NCI-H2081 (cell line): Measurements from ENCODE around the gene RAPGEF5.

ENCODE experiments used
- DNase-seq, 2 experiments: peaks; one replicate each; lab custom pipeline; 2025; lab: John Stamatoyannopoulos, UW

Gene RAPGEF5

DNA sequence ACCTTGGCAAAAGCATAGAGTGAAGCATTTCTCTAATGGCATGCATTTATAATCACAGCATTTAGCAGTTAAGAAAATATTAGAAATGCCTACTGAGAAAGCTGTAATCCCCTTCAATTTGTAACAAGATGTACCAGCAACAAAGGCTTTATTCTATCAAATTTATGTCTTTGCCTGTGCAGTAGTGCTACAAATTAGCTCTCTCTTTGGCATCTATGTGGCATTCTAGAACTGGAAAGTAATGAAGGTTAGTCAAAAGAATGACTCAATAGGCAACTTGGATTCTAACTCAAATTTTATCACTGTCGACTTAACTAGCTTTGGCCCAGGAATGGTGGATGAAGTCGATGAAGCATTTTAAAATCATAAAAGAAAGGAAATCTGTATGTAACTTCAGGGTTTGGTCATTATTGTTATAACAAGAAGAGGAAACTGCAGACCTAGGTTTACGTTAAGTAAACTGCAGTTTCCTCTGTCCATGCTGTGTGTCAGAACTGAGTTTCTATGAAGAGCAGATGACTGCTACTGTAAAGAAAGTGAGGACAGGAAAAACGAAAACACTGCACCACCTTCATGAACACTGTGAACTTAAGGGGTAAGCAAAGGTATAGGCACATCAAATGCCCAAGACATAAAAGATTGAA is 140.0 kb downstream of the RAPGEF5 start:
- no peak for DNase-seq

- DNase-seq: no peak
Measured at GRCh38 chr7:22216309-22216708, 140.6 kb downstream of the RAPGEF5 start.

DNA sequence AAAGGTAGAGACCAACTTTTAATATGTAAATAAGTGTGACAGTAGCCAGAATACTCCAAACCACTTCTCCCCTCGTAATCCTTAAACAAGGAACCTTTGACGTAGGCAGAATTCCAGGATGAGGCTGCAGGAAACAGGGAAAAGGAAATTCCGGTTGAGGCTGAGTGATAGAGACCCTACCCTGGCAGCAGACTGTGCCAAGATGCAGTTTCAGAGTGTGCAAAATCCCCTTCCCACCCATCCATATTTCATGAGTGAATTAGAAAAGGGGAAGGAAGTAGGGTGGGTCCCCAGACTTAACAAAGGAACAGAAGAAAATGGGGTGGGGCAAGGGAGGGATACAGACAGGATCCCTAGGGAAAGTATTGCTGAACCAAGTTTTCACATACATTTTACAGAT is 143.0 kb downstream of the RAPGEF5 start:
- no peak for DNase-seq

- DNase-seq: no peak
Measured at GRCh38 chr7:22213081-22213480, 143.9 kb downstream of the RAPGEF5 start.

DNA sequence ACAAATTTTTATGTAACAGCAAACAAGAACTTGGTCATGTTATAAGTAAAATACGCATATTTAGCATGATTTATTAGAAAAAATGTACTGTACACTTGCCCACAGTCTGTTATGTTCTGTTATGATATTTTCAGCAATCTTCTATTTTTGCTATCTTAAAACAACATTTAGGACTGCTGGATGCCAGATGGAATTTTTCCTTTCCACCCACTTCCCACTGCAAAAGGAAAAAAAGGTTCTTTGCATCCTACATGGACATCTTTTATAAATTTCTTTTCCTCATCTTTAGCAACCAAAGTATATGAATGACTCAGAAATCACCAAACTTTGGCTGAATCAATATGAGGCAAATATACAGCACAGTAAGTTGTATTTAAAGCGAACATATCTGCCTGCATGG is 146.0 kb downstream of the RAPGEF5 start:
- DNase-seq: no peak

GRCh38 chr7:22210355-22210754 is 146.6 kb downstream of the RAPGEF5 start:
- DNase-seq: no peak

- no peak for DNase-seq
Measured at GRCh38 chr7:22208799-22209198, 148.2 kb downstream of the RAPGEF5 start.

DNA sequence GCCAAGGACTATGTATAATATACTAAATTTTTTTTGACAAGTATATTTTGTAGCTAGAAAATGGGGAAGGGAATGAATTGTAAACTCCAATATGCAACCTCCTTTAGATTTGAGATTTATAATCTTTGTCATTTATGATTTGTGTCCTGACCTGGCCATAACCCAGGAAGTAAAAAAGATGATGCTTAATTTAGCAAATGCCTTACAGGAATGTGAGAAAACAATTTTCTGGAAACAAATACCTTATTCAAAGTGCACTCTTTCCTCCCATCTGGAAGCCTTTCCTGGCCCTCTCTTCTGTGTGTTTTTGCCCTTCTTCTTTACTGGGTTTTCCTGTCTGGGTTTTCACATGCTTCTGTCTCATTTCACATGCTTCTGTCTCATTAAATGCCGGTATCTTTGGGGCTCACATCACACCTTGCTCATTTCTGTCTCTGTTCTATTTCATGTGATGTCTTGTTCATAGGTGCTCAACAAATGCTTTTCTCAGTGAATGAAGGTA is 149.2 kb downstream of the RAPGEF5 start:
- DNase-seq: no peak

GRCh38 chr7:22205631-22206030 is 151.3 kb downstream of the RAPGEF5 start:
- DNase-seq: no peak

GRCh38 chr7:22204312-22204711 is 152.6 kb downstream of the RAPGEF5 start:
- DNase-seq: no peak

DNA sequence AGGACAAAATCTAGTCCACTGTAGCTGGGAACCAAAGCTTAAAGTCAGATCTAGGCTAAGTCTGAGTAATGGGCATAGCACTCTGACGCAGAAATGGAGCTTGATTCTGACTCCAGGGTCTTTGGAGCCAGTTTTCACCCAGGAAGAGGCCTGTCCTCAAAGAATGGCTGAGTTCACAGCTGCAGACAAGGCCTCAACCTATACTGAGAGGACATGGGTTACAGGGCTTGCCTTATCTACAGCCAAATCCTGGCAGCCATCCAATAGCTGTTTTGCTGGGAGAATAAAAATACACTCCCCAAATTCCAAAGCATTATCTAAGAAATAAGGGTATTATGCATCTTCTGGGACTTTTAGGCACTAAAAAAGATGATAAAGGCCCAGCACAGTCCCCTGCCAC is 154.8 kb downstream of the RAPGEF5 start:
- no peak for DNase-seq

GRCh38 chr7:22201186-22201880 is 155.6 kb downstream of the RAPGEF5 start:
- DNase-seq: no peak

- no peak for DNase-seq
Measured at GRCh38 chr7:22200777-22201176, 156.2 kb downstream of the RAPGEF5 start.

- DNase-seq: no peak
Measured at GRCh38 chr7:22200238-22200637, 156.7 kb downstream of the RAPGEF5 start.

GRCh38 chr7:22197376-22197775 is 159.6 kb downstream of the RAPGEF5 start:
- DNase-seq: no peak

- no peak for DNase-seq
Measured at GRCh38 chr7:22196429-22196828, 160.5 kb downstream of the RAPGEF5 start.

GRCh38 chr7:22195397-22196172 is 161.4 kb downstream of the RAPGEF5 start:
- DNase-seq: no peak

DNA sequence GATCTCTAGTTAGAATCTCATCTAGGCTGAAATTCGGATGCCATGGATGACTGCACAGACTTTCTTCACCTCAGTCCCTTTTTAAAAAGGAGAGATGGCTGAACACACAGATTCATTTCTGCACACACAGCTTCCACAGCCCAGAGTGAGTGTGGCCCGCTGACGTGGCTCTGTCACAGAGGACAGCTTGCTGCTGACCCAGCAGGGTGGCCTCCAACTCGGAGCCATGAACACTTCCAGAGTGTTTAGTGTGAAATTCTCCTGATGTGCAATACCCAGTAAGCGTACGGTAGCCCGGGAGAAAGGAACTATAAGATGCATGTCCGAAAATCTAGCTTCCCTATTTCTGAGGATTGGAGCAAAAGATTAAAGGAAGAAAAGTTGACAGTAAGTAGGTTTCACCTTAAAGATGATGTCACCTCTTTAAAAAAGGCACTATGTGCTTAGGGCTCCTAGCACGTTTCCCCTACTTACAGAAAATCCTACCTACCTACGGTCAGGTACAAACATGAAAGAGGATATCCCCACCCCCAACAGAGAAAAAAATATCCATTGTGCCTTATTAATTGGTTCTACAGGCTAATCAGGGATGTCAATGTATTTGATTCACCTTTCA is 162.2 kb downstream of the RAPGEF5 start:
- no peak for DNase-seq

DNA sequence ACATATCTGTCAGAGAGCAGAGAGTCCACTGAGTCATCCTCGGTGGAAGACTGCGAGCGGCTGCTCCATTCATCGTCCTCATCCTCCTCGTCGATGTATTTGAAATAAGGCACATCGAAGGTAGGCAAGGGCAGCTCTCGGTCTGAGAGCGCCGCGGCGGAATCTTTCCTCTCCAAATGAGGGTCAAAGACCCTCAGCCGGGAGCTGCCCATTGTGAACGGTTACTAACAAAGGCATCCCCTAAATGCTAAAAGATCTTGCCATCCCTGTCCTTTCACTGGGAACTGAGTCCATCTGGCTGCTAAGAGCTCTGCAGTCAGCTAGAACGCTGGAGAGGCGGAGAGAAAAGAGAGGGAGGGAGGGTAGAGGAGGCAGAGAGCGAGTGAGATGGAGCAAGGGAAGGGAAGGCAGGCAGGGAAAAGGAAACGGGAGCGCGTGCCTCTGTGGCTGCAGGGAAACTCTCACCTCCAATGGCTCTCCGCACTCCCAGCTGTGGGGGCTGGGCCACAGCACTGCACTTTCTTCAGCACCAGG is 163.4 kb downstream of the RAPGEF5 start:
- no peak for DNase-seq

DNA sequence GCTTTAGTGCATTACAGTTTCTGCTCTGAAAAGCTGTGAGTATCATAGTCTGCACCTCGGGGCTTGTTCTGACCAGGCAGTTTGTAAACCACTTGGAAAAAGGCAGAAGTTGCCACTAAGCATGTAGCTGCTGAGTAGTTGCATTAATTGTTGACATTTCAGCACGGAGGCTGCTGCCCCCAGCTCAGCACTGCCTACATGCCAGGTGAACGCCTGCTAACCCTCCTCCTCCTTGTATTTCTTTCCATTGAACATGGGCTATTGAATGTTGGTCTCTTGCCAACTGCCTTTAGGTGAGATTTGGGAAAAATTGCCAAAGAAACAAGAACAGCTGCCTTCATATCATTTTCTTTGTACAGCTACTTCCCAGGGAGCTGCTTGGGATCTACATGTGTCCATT is 164.2 kb downstream of the RAPGEF5 start:
- DNase-seq: peak; percentile 36 to 65

DNA sequence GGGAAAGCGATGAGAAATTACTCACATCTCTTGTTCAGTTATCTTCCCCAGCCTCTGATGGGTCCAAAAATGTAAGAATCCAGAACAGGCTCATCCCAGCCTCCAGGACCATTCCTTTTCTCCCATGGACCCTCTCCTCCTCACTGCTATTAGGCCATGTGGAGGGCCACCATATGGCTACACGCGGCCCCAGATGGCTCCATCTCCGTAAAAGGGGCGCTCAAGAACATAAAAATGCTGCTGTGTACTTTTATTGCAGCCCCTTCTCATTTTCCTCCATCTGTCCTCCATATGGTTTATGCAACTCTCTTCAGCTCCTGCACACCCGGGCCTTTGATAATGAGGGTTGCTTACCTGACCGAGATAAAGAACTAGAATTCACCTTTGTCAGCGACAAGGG is 166.2 kb downstream of the RAPGEF5 start:
- DNase-seq: no peak

GRCh38 chr7:22189741-22190140 is 167.2 kb downstream of the RAPGEF5 start:
- DNase-seq: no peak
